Fibroblast of skin of back (primary cell): Measurements from ENCODE around the gene RBM28. TPM values are rescaled to one million over a fixed set of nuclear protein-coding genes. Genes with fewer than 3 reads are reported as not detected.

Experiments used
- DNase-seq: peaks from one replicate; pipeline ENCODE4 v3.0.0-alpha.2; 2013
- polyA plus RNA-seq, 2 experiments: library from polyadenylated mRNA; unstranded; fragments of 120-200 nt; gene quantifications; one replicate each; pipeline ENCODE4 v1.2.1, GENCODE V29; 2013; ENCODE audit not compliant: insufficient read length in 2 of 2

Gene RBM28, protein sequence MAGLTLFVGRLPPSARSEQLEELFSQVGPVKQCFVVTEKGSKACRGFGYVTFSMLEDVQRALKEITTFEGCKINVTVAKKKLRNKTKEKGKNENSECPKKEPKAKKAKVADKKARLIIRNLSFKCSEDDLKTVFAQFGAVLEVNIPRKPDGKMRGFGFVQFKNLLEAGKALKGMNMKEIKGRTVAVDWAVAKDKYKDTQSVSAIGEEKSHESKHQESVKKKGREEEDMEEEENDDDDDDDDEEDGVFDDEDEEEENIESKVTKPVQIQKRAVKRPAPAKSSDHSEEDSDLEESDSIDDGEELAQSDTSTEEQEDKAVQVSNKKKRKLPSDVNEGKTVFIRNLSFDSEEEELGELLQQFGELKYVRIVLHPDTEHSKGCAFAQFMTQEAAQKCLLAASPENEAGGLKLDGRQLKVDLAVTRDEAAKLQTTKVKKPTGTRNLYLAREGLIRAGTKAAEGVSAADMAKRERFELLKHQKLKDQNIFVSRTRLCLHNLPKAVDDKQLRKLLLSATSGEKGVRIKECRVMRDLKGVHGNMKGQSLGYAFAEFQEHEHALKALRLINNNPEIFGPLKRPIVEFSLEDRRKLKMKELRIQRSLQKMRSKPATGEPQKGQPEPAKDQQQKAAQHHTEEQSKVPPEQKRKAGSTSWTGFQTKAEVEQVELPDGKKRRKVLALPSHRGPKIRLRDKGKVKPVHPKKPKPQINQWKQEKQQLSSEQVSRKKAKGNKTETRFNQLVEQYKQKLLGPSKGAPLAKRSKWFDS
- polyA plus RNA-seq (2013, experiment 1 of 2; ENCODE audit: insufficient read length): 32.5 TPM
- 24.3 TPM for polyA plus RNA-seq (2013, experiment 2 of 2; ENCODE audit: insufficient read length)

- peak; percentile 93 for DNase-seq
Observed at GRCh38 chr7:128343554-128344430, at the start of gene RBM28. Gene RBM28 (minus strand): TSS chr7:128343908. CDS start chr7:128343793, 115 bp downstream.

DNA sequence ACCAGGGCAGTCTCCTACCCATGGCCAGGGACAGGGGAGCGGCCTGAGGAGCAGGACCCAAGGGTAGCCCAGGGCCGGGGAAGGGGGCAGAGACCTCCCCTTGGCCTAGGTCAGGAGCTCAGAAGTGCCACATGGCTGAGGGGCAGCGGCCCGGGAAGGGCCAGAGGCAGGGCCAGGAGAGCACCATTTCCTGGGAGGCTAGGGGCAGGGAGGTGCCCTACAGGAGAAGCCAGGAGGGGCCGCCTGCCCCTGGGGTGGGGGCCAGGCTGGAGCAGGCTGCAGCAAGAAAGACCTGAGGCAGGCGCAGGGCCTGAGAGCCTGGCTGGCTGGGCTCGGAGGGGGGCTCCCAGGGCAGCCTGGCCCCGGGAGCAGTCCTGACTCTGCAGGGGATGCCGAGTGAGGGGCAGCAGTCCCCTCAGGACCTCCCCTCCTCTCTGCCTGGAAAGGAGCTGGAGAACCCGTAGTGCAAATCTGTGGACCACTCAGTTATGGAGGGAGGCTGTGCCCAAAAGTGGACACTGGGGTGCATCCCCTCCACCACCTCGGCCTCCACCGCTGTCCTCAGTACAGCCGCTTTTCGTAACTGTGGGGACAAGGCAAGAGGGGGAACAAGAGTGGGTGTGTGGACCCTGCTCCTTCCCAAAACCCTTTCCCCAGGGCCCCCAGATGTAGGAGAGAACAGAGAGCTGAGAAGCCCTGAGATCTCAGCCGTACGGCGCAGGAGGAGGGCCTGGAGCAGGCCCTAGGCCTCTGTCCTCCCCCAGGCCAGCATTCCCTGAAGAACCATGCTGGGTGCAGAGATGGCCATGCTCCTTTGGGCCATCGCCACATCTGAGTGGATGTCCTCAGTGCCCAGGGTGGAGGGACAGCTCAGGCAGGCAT is 49.0 kb upstream of the RBM28 start:
- no peak for DNase-seq

DNA sequence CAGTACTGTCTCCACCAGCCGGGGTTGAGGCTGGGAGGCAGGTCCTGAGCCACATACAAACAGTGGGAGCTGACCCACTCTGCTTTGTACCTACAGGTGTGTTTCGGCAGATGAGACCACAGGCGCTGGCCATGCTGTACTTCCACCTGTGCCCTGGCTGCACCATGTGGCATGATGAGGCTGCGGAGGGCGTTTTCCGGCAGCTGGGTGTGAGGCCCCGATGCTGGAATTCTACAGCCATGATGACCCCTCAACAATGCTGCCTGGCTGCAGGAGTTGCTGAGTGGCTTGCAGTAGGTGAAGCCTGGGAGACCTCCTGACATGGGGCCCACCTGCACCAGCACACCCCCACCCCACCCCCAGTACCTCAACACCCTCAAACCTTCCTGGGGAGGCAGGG is 48.1 kb upstream of the RBM28 start:
- DNase-seq: no peak

DNA sequence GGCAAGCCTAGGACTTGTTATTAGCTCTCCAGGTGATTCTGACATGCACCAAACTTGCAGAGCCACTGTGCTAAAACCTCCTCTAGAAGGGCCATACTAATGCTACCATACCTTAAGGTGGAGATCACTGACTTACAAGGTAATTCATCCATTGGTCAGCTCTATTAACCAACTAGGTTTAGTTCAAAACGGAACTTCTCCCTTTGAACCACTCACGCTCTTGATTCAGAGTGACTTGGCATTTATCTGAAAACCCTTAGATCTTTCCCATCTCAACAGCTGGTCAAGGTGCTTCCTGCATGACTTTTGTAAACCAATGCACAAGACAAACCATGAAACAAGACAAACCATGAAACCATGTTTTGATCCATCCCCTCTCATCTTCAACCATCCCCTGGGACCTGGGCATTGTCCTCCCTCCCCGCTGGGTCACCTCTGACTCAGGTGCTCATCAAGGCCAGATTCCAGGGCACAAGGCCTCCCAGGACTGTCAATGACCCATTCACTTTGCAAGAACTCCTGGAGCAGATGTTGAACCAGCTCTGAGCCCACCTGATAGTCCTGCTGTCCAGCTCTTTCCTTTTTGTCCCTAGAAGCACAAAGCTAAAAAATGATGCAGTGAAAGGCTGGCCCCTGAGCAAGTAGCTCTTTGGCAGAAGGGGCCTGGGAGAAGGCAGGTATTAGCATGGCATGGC is 47.3 kb upstream of the RBM28 start:
- no peak for DNase-seq

DNA sequence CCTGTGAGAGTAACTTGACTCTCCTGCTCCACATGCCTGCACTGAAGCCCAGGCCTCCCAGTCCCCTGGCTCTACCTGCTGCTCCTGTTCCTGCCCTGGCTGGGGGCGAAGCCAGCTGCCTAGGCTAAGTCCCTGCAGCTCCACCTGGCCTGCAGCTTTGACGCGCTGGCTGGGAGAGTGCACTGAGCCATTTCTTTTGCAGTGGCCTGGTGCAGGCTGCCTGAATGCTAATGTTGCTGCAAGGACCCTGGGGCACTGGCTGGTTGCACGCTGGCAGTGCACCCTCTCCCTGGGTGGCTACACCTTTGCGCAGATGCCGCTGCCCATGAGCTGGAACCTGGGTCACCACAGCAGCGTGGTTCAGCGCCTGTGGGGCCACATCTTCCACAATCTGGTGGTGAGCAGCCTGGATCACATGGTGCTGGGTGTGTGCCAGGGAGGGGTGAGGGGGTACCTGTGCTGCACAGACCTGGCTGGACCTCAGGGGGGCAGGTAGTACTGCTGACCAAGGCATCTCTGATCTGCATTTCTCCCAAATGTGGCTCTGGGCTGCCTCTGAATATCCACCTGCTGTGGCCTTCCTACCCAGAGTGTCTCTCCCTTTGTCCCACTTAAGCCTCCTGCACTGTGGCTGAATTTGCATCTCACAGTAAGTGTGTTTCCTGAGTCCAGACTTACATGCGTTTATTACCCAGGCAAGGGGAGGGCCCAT is 46.1 kb upstream of the RBM28 start:
- no peak for DNase-seq

DNA sequence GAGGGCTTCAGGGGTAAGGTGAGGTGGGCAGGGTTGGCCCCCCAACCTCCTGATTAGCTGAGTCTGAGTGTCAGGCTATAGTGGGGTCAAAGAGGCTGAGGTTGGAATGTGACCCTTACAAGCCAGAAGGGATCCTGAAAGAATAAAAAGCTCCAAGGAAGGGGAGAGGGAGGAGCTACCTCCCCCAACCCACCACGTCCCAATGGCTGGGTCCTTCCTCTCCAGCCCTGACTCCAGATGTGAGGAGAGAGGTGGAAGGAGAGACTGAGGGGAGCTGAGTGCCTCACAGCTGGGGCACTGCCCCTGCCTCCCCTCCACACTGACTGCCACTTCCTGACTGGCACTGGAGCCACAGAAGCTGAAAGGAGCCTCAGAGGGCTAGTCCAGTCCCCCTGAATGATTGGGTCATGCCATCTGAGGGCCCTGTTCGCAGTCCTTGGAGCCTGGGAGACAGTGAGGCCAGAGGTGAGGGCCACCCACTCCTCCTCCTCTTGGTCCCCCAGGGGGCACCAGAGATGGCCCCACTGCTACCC is 45.4 kb upstream of the RBM28 start:
- no peak for DNase-seq

DNA sequence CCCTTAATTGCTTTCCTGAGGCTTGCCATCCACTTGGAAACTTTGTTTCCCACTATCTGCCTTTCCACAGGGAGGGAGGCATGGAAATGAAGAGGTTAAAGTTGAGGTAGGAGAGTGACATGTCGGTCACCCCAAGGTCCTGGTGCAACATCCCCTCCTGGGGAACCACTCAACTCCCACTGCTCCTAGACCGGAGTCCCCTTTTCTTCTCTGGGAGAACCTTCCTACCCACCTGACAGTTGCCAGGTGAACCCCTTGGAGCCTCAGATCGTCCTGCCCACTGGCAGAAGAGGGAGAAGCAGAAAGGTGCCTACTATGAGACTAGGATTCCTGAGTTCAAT is 44.4 kb upstream of the RBM28 start:
- no peak for DNase-seq

- DNase-seq: peak; percentile 72
Observed at GRCh38 chr7:128387216-128388144, 43.8 kb upstream of the RBM28 start.

- DNase-seq: no peak
Observed at GRCh38 chr7:128385988-128386925, 42.5 kb upstream of the RBM28 start.

DNA sequence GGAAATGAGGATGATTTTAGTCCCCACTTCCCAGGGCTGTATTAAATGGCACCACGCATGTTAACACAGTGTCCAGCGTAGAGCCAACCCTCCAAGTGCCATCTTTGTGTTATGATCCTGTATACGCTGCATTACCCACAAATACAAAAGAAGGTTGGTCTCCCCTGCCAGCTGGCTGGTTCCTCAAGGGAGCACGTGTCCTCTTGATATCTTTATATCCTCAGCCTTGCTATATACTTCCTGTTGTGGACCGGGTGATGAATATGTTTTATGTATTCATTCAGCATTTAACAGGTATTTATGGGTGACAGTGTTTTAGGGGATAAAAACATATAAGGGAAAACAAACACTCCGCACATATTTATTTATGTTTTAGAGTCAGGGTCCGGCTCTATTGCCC is 41.0 kb upstream of the RBM28 start:
- DNase-seq: no peak

GRCh38 chr7:128383776-128384175 is 40.1 kb upstream of the RBM28 start:
- no peak for DNase-seq

DNA sequence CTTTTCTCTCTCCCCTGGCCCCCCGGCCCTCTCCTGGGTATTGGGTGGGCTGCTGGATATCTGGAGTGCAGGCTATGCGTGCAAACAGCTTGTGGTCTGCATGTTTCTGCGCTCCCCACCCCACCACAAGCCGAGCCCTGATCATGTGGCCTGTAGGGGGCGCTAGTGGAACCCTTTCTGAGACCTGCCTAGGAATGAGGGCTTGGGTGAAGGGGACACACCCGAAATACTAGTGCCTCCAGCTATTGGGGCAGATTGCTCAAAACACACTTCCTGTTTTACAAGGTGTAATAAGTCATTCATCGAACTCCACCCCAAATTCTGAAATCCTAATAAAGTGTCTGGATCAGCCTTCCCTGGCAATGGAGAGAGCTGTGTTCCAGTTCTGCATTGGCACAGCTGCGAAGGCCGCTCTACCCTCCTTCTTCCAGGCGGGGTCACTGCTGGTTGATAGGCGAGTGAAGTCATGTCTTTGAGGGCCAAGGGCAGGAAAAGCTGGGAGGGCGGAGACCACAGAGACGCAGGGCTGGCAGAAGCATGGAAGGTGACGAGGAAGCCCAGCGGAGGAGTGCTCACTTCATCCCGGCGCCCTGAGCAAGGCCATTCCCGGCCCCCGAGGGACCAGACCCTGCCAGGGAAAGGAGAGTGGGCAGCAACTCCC is 37.6 kb upstream of the RBM28 start:
- DNase-seq: no peak

DNA sequence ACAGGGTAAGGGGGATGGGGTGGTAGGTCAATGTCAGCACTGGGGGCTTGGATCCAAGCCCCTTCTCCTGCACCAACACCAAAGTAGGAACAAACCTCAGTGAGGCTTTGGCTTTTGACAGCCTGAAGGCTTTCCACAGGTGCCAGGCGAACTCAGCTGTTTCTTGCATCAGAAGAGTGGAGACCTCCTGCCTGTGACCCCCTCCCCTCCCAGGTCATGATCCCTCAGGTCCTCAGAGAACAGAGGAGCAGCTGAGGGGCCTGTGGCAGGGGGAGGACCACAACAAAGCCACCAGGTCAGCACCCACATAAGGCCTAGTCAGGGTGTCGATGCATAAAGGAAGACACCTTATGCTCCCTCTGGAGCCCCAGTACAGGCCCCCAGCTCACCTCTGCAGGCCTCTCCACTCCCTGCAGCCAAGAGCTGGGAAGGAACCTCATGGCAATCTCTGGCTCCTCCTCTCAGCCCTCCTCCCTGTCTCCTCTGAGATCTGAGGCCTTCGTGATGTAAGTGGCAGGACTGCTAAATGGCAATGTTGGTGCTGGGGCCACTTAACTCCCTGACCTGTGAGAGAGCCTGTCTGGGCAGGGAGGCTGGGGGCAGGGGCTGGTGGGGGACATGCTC is 36.9 kb upstream of the RBM28 start:
- DNase-seq: no peak

DNA sequence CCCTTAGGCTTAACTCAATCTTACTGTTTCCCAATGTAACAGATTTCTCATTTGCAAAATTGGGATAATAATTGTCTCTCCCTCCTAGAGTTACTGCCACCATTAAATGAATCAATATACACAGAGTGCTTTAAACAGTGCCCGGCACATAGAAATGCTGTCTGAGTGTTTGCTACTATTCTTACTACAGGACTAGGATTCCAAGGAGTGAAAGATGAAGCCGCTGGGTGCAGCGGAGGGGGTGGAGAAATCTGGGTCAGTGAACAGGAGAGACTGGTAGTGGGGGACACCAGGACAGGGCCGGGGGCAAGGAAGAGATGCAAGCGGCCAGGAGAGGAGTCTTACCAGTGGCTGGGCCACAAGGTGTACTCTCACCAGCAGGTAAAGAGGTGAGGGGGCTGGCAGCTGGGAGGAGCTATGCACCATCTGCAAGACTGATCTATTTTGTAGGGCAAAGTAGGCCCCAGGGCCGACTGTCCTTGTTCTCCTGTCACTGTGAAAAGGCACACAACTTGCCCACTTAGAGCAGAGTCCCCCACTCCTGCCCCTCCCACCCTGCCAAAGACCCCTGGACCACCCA is 36.3 kb upstream of the RBM28 start:
- DNase-seq: no peak

DNA sequence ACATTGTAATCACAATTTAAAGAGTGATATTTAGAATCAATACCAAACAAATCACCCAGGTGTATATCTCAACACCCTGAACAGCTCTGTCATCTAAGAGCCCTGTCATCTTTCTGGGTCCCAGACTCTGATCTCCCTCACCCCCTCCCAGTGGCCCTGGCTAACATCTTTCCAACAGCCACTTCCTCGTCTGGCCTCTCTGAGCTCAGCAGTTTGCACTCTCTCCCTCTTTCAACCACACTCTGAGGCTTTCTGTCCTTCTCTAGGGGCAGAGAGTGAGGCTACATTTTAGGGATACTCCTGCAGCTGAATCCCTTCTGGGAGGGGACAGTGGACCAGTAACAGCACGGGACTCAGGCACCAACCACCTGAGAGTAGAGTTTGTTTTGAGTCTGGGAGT is 34.9 kb upstream of the RBM28 start:
- no peak for DNase-seq

DNA sequence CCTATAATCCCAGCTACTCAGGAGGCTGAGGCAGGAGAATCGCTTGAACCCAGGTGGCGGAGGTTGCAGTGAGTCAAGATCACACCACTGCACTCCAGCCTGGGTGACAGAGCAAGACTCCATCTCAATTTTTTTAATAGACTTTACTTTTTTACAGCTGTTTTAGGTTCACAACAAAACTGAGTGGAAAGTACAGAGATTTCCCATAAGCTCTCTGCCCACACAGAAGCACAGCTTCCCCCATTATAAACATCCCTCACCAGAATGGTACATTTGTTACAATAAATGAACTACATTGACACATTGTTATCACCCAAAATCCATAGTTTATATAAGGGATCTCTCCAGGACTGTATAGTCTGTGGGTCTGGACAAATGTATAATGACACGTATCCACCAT is 32.4 kb upstream of the RBM28 start:
- no peak for DNase-seq

DNA sequence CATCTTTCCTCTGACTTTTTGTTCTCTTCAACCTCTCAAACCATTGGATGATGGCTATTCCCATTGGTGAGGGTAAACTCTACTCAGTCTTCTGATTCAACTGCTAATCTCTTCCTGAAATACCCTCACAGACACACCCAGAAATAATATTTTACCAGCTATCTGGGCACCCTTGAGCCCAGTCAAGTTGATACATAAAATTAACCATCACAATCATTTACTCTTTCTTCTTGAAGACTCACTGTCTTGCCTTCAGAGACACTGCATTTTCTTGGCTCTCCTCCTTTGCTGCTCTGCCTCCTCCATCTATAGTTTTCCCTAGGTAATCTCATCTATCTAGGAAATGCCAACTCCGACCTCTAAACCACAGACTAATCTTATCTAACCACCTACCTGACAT is 30.3 kb upstream of the RBM28 start:
- DNase-seq: no peak
